Anterior cingulate cortex (tissue), 58 donors: Measurements from ENCODE around the gene SCGB2A2.

Source experiments
- DNase-seq, 58 donors: peaks; one replicate each; lab custom pipeline; 2025; lab: John Stamatoyannopoulos, UW

The SCGB2A2 gene

GRCh38 chr11:62269654-62270278 is at the start of gene SCGB2A2:
Gene SCGB2A2 (plus strand): TSS chr11:62270158. CDS start chr11:62270217, 59 bp downstream.
- DNase-seq: no peak

GRCh38 chr11:62221498-62221897 is 48.5 kb upstream of the SCGB2A2 start:
- DNase-seq: no peak

DNA sequence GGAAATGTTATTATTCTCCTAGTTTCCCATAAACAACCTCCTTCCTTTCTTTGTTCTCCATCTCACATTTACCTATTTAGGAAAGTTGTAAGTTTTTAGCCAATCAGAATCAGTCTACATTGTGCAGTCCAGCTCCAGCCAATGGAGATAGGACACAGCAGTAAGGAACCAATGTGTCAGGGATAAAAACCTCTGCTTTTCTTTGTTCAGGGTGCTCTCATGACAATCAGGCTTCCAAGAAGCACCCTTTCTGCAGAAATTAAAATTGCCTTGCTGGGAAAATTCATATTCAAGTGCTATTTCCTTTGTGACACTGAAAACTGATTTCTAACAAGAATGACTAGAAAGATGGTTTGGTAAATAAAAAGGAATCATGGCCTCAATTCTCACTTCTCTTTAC is 46.9 kb upstream of the SCGB2A2 start:
- DNase-seq: no peak

- no peak for DNase-seq
Observed at GRCh38 chr11:62233730-62234129, 36.2 kb upstream of the SCGB2A2 start.

- no peak for DNase-seq
Observed at GRCh38 chr11:62236187-62236586, 33.8 kb upstream of the SCGB2A2 start.

GRCh38 chr11:62237499-62237898 is 32.5 kb upstream of the SCGB2A2 start:
- DNase-seq: no peak

DNA sequence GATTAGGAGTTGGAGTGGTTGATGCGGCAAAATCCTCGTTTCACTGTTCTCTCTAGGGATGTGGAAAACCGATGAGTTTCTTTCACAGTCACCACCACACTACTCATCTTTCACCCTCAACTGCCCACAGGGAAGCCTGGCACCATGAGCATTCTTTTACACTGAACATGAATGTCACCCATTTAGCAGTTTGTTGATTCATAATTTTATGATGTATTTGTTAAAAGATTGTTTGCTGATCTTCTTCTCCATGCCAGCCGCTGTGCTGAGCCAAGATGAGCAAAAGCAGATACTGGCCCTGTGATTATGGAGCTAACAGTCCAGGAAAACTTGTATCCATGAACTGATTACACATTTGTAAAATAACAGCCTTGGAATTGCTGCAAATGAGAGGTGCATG is 31.8 kb upstream of the SCGB2A2 start:
- no peak for DNase-seq

DNA sequence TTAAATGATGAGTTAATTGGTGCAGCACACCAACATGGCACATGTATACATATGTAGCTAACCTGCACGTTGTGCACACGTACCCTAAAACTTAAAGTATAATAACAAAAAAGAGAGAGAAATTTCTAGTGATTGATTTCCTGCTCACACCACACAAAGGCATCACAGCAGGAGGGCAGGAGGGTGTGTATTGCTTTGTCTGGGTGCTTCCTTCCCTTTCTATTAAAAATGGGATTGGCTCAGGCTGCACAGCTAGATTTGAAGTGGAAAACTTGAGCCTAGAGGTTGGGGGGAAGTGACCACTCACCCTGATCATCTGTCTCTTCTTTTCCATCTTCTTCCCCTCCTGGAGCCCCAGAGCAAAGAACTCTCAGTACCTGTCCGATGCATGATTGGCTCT is 28.9 kb upstream of the SCGB2A2 start:
- DNase-seq: no peak

DNA sequence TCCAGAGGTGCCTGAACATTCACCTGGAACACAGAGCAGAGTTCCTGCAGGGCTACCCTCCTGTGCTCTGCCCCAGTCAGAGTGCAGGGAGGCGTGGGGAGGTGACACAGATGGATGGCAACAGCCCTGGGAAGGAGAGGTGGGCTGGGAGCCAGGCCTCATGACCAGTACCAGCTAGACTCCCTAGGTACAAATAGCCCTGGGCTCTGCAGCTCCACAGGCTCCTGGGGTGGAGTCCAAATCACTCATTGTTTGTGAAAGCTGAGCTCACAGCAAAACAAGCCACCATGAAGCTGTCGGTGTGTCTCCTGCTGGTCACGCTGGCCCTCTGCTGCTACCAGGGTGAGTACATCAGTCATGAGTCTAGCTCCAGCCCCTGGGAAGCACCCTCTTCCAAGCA is 27.9 kb upstream of the SCGB2A2 start, which contains the start of gene SCGB1D2:
Gene SCGB1D2 (plus strand): TSS at position 219 of the 400 bp plus-strand sequence. CDS start 69 bp downstream, at position 288.
- peak in 22 of 58 donors; percentile 2 to 54 (median 22) for DNase-seq

GRCh38 chr11:62245271-62245753 is 24.6 kb upstream of the SCGB2A2 start:
- DNase-seq: no peak

DNA sequence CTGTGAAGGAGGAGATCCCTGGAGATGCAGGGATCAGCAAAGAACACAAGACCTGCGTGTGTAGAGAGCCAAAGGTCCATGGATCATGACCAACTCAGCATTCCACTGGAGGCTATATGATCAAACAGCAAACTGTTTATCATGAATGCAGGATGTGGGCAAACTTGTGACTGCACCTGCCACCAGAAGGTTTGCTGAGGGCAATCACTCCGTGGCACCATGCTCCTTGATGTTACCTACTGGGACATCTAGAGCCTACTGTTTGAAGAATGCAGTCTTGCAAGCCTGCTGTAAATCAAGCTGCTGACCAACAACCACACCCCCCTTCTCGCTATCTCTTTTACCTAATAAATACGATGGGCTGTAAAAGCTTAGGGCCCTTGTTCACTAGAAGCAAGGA is 18.3 kb upstream of the SCGB2A2 start:
- DNase-seq: no peak

GRCh38 chr11:62253999-62254542 is 15.9 kb upstream of the SCGB2A2 start:
- no peak for DNase-seq

DNA sequence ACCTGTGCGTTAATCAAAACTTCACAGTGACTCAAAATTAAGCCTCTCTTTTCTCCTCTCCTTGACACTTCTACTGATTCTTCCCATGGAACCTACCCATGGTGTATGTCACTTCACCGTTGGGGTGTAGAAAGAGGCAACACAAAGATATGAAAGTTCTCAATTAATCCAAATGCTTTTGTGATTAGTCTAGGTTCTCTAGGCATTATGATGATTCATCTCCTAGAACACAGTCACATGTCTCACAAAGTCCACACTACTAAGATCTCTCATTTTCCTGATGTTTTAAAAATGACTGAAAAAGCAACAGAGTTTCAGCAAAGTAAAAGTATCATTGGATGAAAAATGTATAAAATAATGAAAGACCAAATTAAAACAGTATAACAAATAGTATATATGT is 13.7 kb upstream of the SCGB2A2 start:
- DNase-seq: no peak

DNA sequence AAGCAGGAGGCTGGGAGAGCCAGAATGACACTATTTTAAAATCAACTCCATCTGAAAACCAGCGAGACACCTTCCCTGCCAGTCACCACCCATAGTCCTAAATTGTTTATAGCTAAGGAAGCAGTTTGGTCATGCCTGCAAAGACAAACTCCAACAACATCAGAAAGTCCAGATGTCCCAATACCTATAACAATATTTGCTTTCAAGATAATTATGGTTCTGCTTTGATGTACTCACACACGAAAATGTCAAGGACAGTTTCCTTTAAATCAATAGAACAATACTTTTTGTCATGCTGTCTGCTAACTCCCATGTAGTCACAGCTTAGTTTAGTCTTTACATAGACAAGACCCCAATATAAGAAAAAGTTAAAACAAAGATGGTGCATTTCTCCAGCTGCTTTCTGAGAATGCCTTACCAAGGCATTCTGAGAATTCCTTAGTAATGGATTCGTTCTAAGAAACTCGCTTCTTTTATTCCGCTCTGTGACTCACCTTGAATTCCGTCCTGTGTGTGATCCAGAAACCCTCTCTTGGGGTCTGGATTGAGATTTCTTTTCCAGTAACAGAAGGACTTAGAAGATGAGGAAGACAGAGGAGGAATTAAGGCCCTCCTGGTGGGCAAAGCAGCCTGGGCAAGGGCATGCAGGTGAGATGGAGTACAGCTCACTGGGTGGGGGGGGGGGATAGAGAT is 9.6 kb upstream of the SCGB2A2 start:
- no peak for DNase-seq

DNA sequence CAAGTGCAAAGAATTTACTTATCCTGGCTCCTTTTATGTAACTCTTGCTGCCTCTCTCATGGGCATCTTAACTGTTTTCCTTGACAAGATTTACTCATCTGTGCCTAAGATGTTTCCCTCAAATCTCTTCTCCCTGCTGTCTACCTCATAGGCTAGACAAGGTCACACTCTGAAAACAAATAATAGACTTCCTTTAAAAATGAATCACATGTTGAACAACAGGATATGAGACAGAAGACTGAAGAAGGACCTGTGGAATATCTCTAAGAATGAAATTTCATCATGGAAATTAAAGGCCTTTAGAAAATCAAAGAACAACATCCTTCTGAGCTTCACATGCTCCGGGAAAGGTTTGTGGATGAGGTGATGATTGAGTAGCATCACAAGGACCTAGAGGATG is 6.0 kb upstream of the SCGB2A2 start:
- DNase-seq: no peak

- DNase-seq: no peak
Observed at GRCh38 chr11:62266558-62266957, 3.4 kb upstream of the SCGB2A2 start.

DNA sequence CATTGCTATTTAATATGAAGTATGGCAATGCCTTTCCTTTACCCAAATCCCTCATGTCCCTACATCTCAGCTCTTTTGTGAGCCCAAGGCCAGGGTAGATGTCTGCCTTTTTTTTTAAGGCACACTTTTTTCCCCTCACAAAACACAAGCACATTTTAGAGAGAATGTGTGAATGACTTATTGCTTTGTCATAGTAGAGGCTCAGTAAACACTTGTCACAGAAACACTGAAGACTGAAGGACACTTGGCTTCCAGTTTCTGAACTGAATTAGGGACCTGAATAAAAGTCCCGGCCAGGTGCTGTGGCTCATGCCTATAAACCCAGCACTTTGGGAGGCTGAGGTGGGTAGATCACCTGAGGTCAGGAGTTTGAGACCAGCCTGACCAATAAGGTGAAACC is 2.9 kb upstream of the SCGB2A2 start:
- DNase-seq: no peak

DNA sequence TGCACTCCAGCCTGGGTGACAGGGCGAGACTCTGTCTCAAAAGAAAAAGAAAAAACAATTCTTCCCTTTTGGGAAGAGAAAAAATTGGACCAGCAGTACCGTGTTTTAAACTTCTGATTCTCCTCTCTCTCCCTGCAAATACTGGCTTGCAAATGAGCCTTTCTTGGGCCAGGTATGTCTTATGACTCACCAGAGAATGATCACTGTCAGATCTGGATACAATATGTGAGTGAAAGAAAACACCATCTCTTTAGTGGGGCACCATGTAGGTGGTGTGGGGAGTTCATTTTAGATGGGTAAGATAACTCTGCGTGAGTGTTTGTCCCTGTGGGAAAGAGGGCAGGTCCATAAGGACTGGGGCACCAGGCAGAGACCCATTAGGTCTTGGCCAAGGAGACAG is 2.4 kb upstream of the SCGB2A2 start:
- no peak for DNase-seq

- DNase-seq: no peak
Observed at GRCh38 chr11:62273284-62273683, 3.3 kb downstream of the SCGB2A2 start.

GRCh38 chr11:62273789-62274275 is 3.9 kb downstream of the SCGB2A2 start:
- no peak for DNase-seq

DNA sequence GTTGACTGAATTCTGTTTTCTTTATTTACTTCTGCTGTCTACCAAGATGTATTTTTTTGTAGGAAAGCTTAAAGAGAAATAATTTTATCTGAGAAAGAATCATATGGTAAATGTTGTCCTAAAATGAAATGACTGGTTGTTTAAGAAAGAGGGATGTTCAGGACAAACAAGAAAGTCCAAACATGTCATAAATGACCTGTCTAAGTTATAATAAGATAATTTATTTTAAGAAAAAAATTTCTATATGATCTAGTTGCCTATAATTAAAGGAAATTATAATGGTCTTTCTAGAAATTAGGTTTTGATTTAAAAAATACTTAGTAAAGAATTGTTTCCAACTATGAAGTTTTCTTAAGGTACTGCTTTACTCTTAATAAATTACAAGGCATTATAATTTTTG is 10.5 kb downstream of the SCGB2A2 start:
- DNase-seq: no peak

GRCh38 chr11:62295504-62295903 is 25.5 kb downstream of the SCGB2A2 start:
- DNase-seq: no peak
